GM12878 (cell line): ENCODE data around the gene TMEM163. TPM values are rescaled to one million over a fixed set of nuclear protein-coding genes. Genes with fewer than 3 reads are reported as not detected.

Experiments
- ATAC-seq: fragments of 200-7000 bp; cut with Tn5 transposase; 3 replicates; pipeline ENCODE4 v1.9.1; 2020; ENCODE audit warnings: mild to moderate bottlenecking, moderate library complexity
- BruUV-seq: library from RNA; stranded (reverse); fragments of 400-500 nt; replicated peaks from 2 replicates; lab custom pipeline; 2021; lab: Mats Ljungman, UMichigan
- CTCF ChIA-PET: fragments of 300-600 bp; sonication (Branson Sonifier 250); formaldehyde crosslinking; extraction: SDS; loops from one replicate; lab custom pipeline; 2021; ENCODE audit warnings: inconsistent platforms; lab: Yijun Ruan, JAX
- POLR2A ChIA-PET: fragments of 350-600 bp; formaldehyde crosslinking; extraction: SDS; loops from one replicate; lab custom pipeline; 2021; ENCODE audit warnings: inconsistent platforms; lab: Charles Lee
- RAD21 ChIA-PET: fragments of 300-600 bp; sonication (Branson Sonifier 250); formaldehyde crosslinking; loops from one replicate; lab custom pipeline; 2023; ENCODE audit warnings: antibody characterized with exemption; ENCODE audit not compliant: unreplicated experiment; lab: Charles Lee
- SMC1A ChIA-PET: fragments of 300-600 bp; sonication (Branson Sonifier 250); formaldehyde crosslinking; loops from one replicate; lab custom pipeline; 2023; ENCODE audit not compliant: unreplicated experiment, uncharacterized antibody; lab: Charles Lee
- DNase-seq: peaks from one replicate; pipeline ENCODE4 v3.0.0-alpha.2; 2011; ENCODE audit warnings: low read depth, low spot score
- FAIRE-seq: peaks from 3 replicates; lab custom pipeline; 2011; peaks lifted over from hg19 to GRCh38; lab: Jason Lieb, UNC
- H2AFZ ChIP-seq: 2 replicates; pipeline ENCODE4 v1.6.0; 2011; ENCODE audit warnings: low read depth, low read length, control low read depth; ENCODE audit not compliant: control insufficient read depth
- H3K27ac ChIP-seq: 2 replicates; pipeline ENCODE4 v1.5.1; 2011; ENCODE audit warnings: control low read depth; ENCODE audit not compliant: control insufficient read depth, insufficient read depth
- H3K27me3 ChIP-seq, 2 experiments: replicated peaks in 1 of 2; 2 replicates each; pipeline versions ENCODE4 v1.6.0 to v1.6.1; 2011; ENCODE audit warnings: low read length in 1 of 2; ENCODE audit not compliant: control insufficient read depth in 2 of 2, insufficient read depth in 2 of 2
- H3K36me3 ChIP-seq, 2 experiments: 2 replicates each; pipeline ENCODE4 v1.5.1; 2011; ENCODE audit warnings: low read length in 1 of 2; ENCODE audit not compliant: control insufficient read depth in 2 of 2, insufficient read depth in 2 of 2
- H3K4me1 ChIP-seq: 2 replicates; pipeline ENCODE4 v1.6.1; 2011; ENCODE audit warnings: mild to moderate bottlenecking, low read length, moderate library complexity, mixed read lengths; ENCODE audit not compliant: control insufficient read depth, insufficient read depth
- H3K4me2 ChIP-seq: 2 replicates; pipeline ENCODE4 v1.6.0; 2011; ENCODE audit warnings: control low read depth; ENCODE audit not compliant: control insufficient read depth, insufficient read depth
- H3K4me3 ChIP-seq: fragments of 200-600 bp; sonication (generic); 2 replicates; pipeline ENCODE4 v1.5.1; 2016
- H3K79me2 ChIP-seq: 2 replicates; pipeline ENCODE4 v1.6.0; 2011; ENCODE audit warnings: low read length; ENCODE audit not compliant: control insufficient read depth, insufficient read depth
- H3K9ac ChIP-seq: 2 replicates; pipeline ENCODE4 v1.8.0; 2011; ENCODE audit warnings: low read length, control low read depth, mixed read lengths; ENCODE audit not compliant: control insufficient read depth, insufficient read depth
- H3K9me3 ChIP-seq: replicated peaks from 3 replicates; pipeline ENCODE4 v1.5.1; 2011; ENCODE audit warnings: mild to moderate bottlenecking, low read length; ENCODE audit not compliant: control insufficient read depth, insufficient read depth
- H4K20me1 ChIP-seq: 2 replicates; pipeline ENCODE4 v1.6.0; 2011; ENCODE audit not compliant: control insufficient read depth, insufficient read depth
- IKZF1 ChIP-seq: fragments of 450-650 bp; conservative IDR thresholded peaks from 2 replicates; pipeline ENCODE4 v1.6.1; 2017; ENCODE audit warnings: antibody characterized with exemption, mild to moderate bottlenecking
- JUND ChIP-seq: IDR thresholded peaks from 2 replicates; pipeline ENCODE4 v1.6.1; 2012; ENCODE audit warnings: low read depth, mild to moderate bottlenecking, low read length, improper control_type of control experiment, moderate library complexity
- KDM1A ChIP-seq: fragments of 200-600 bp; sonication (generic); IDR thresholded peaks from 2 replicates; pipeline ENCODE4 v1.6.1; 2016; ENCODE audit warnings: borderline replicate concordance
- MTA2 ChIP-seq: fragments of 450-650 bp; IDR thresholded peaks from 2 replicates; pipeline ENCODE4 v1.6.1; 2016; ENCODE audit warnings: low read depth, mild to moderate bottlenecking, moderate library complexity
- NR2C1 ChIP-seq: fragments of 450-650 bp; IDR thresholded peaks from 2 replicates; pipeline ENCODE4 v1.6.1; 2017; ENCODE audit warnings: antibody characterized with exemption, mild to moderate bottlenecking, moderate library complexity
- RFX5 ChIP-seq: IDR thresholded peaks from 2 replicates; pipeline ENCODE4 v1.6.1; 2011; ENCODE audit warnings: low read depth, low read length, improper control_type of control experiment
- TCF3 ChIP-seq: IDR thresholded peaks from 2 replicates; pipeline ENCODE4 v1.6.1; 2012; ENCODE audit warnings: low read depth, mild to moderate bottlenecking, low read length, borderline replicate concordance; ENCODE audit not compliant: insufficient read depth
- WRNIP1 ChIP-seq: IDR thresholded peaks from 2 replicates; pipeline ENCODE4 v1.6.1; 2011; ENCODE audit warnings: low read depth, low read length, improper control_type of control experiment, borderline replicate concordance
- YBX1 ChIP-seq: fragments of 450-650 bp; IDR thresholded peaks from 2 replicates; pipeline ENCODE4 v1.6.1; 2016; ENCODE audit warnings: antibody characterized with exemption
- ZNF592 ChIP-seq: fragments of 450-650 bp; IDR thresholded peaks from 2 replicates; pipeline ENCODE4 v1.6.1; 2017; ENCODE audit warnings: mild to moderate bottlenecking, moderate library complexity
- WGBS: methylation state at CpG from one replicate; pipeline ENCODE4 v1.1.6; 2016; ENCODE audit warnings: low lambda C conversion rate; ENCODE audit not compliant: insufficient replicate concordance, insufficient coverage; ENCODE audit errors: missing lambda C conversion rate; 5-methylcytosine and 5-hydroxymethylcytosine counted together
- in situ Hi-C: fragments of 300-500 bp; cut with MboI; formaldehyde crosslinking; loops from 9 replicates; pipeline ENCODE4 v1.14.3; 2018; ENCODE audit warnings: mixed read lengths
- intact Hi-C: fragments of 100-400 bp; cut with micrococcal nuclease; formaldehyde crosslinking; loops from one replicate; pipeline ENCODE4 v1.14.2; 2022; ENCODE audit not compliant: unreplicated experiment
- polyA plus RNA-seq, 11 experiments: library from polyadenylated mRNA; depleted of rRNA in 4 of 11; unstranded in 6 of 11; stranded (reverse) in 5 of 11; fragments of >200 nt; fragmentation: Nextera tagmentation in 4 of 11; fragmentation: Illumina TruSeq in 1 of 11; extraction: Ambion mirVana in 4 of 11; extraction: Trizol in 1 of 11; gene quantifications; 1 replicate in 1 of 11; 2 replicates in 10 of 11; pipeline versions ENCODE4 v1.2.1 to v1.2.3, GENCODE V29; 2011 to 2016; ENCODE audit warnings: inconsistent platforms in 2 of 11, missing spikeins in 2 of 11, low read depth in 1 of 11
- total RNA-seq, 4 experiments: library from RNA; depleted of rRNA in 3 of 4; stranded (reverse); fragments of >200 nt in 3 of 4; fragmentation: Illumina TruSeq in 1 of 4; extraction: Trizol in 1 of 4; gene quantifications; 2 replicates each; pipeline versions ENCODE4 v1.2.1 to v1.2.3, GENCODE V29; 2013 to 2021
- TF ChIP-seq, protein P1 (sequence below): fragments of 450-650 bp; IDR thresholded peaks from 2 replicates; pipeline ENCODE4 v1.6.1; 2018; ENCODE audit warnings: borderline replicate concordance, mild to moderate bottlenecking; ENCODE audit not compliant: partially characterized antibody
- TF ChIP-seq, protein P2 (sequence below): IDR thresholded peaks from 2 replicates; pipeline ENCODE4 v1.6.1; 2012; ENCODE audit warnings: low read depth, low read length, improper control_type of control experiment
- TF ChIP-seq, protein P3 (sequence below): fragments of 450-650 bp; conservative IDR thresholded peaks from 2 replicates; pipeline ENCODE4 v1.6.1; 2017; ENCODE audit warnings: mild to moderate bottlenecking, moderate library complexity
- TF ChIP-seq, protein P4 (sequence below): fragments of 450-650 bp; IDR thresholded peaks from 2 replicates; pipeline ENCODE4 v1.6.1; 2014; ENCODE audit warnings: mild to moderate bottlenecking

Gene TMEM163
- total and polyA plus RNA-seq, 10 of the 15 experiments (the other 5 are each of a cell fraction or from before 2014, with no cell fraction given), result 0.05 to 0.11 (median 0.07) TPM; not detected in 4

DNA sequence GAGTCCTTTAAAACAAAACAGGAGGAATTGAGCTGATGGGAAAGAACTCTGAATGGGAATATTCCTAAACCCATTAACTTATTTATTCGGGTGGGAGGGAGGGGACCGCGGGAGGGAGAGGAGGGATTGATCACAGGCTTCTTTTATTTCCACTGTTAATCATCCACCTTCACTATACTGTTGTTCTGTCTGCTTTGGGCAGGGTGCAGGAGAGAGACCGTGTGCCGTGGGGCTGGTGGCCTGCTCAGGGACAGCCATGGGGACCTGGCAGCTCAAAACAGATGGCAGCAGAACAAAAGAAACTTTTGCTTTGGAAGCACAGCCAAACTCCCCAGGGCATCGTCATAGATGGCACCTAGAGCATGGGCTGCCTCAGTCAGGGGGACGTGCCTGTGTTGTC is 269.6 kb downstream of the TMEM163 start:
- WGBS, result 89% methylated on average over 7 of the region's 7 CpGs
- Histone ChIP-seq H3K27ac (no peak overlapping the region), H3K4me3 (no peak overlapping the region), H3K79me2 (no peaks in the 10 kb centered on the region), H3K4me1 (no peaks in the 10 kb centered on the region), H3K9ac (no peak overlapping the region), H3K36me3 (peaks cover 21 to 22% of the 10 kb centered on the region in 2 experiments), H3K4me2 (no peak overlapping the region), H3K9me3 (no peaks in the 10 kb centered on the region), H4K20me1 (no peaks in the 10 kb centered on the region), H2AFZ (no peak overlapping the region), H3K27me3 (no peaks in the 10 kb centered on the region)
- no TSS peak for BruUV-seq
- ATAC-seq (no peak), DNase-seq (no peak), FAIRE-seq (no peak)
- CTCF ChIA-PET, result interaction anchor here (1.0 to 4.9 kb wide), 3 partner anchors 233 to 564 kb away, joined by 3 to 32 read pairs (median 16); no protein-coding TSS in a partner anchor
- in situ Hi-C loops (no loop called here), intact Hi-C loops (no loop called here)
- SMC1A ChIA-PET, result no interaction called here
- POLR2A ChIA-PET, result no interaction called here
- RAD21 ChIA-PET, result interaction anchor here (1.1 to 1.4 kb wide), 2 partner anchors 332 to 563 kb away, joined by 3 to 4 read pairs; no protein-coding TSS in a partner anchor
- TF ChIP-seq, protein P1, sequence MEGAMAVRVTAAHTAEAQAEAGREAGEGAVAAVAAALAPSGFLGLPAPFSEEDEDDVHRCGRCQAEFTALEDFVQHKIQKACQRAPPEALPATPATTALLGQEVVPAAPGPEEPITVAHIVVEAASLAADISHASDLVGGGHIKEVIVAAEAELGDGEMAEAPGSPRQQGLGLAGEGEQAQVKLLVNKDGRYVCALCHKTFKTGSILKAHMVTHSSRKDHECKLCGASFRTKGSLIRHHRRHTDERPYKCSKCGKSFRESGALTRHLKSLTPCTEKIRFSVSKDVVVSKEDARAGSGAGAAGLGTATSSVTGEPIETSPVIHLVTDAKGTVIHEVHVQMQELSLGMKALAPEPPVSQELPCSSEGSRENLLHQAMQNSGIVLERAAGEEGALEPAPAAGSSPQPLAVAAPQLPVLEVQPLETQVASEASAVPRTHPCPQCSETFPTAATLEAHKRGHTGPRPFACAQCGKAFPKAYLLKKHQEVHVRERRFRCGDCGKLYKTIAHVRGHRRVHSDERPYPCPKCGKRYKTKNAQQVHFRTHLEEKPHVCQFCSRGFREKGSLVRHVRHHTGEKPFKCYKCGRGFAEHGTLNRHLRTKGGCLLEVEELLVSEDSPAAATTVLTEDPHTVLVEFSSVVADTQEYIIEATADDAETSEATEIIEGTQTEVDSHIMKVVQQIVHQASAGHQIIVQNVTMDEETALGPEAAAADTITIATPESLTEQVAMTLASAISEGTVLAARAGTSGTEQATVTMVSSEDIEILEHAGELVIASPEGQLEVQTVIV, result no peak
- TF ChIP-seq ZNF592, result no peak
- TF ChIP-seq WRNIP1, result no peak
- TF ChIP-seq NR2C1, result no peak
- TF ChIP-seq MTA2, result no peak
- TF ChIP-seq JUND, result no peak
- TF ChIP-seq, protein P2, sequence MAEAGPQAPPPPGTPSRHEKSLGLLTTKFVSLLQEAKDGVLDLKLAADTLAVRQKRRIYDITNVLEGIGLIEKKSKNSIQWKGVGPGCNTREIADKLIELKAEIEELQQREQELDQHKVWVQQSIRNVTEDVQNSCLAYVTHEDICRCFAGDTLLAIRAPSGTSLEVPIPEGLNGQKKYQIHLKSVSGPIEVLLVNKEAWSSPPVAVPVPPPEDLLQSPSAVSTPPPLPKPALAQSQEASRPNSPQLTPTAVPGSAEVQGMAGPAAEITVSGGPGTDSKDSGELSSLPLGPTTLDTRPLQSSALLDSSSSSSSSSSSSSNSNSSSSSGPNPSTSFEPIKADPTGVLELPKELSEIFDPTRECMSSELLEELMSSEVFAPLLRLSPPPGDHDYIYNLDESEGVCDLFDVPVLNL, result no peak
- TF ChIP-seq, protein P3, sequence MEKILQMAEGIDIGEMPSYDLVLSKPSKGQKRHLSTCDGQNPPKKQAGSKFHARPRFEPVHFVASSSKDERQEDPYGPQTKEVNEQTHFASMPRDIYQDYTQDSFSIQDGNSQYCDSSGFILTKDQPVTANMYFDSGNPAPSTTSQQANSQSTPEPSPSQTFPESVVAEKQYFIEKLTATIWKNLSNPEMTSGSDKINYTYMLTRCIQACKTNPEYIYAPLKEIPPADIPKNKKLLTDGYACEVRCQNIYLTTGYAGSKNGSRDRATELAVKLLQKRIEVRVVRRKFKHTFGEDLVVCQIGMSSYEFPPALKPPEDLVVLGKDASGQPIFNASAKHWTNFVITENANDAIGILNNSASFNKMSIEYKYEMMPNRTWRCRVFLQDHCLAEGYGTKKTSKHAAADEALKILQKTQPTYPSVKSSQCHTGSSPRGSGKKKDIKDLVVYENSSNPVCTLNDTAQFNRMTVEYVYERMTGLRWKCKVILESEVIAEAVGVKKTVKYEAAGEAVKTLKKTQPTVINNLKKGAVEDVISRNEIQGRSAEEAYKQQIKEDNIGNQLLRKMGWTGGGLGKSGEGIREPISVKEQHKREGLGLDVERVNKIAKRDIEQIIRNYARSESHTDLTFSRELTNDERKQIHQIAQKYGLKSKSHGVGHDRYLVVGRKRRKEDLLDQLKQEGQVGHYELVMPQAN, result no peak
- no peak for TF ChIP-seq KDM1A
- no peak for TF ChIP-seq TCF3
- TF ChIP-seq IKZF1, result no peak
- no peak for TF ChIP-seq YBX1
- TF ChIP-seq RFX5, result no peak
- TF ChIP-seq, protein P4, sequence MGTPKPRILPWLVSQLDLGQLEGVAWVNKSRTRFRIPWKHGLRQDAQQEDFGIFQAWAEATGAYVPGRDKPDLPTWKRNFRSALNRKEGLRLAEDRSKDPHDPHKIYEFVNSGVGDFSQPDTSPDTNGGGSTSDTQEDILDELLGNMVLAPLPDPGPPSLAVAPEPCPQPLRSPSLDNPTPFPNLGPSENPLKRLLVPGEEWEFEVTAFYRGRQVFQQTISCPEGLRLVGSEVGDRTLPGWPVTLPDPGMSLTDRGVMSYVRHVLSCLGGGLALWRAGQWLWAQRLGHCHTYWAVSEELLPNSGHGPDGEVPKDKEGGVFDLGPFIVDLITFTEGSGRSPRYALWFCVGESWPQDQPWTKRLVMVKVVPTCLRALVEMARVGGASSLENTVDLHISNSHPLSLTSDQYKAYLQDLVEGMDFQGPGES, result no peak
